H1 (cell line): ENCODE results near the gene PYURF. TPM values are rescaled to one million over a fixed set of nuclear protein-coding genes. Genes with fewer than 3 reads are reported as not detected.

ENCODE experiments used
- CTCF ChIA-PET: fragments of 300-600 bp; sonication (Branson Sonifier 250); formaldehyde crosslinking; loops from one replicate; lab custom pipeline; 2021; ENCODE audit not compliant: partially characterized antibody; lab: Charles Lee
- POLR2A ChIA-PET: fragments of 300-600 bp; sonication (Branson Sonifier 250); formaldehyde crosslinking; loops from one replicate; lab custom pipeline; 2021; ENCODE audit warnings: inconsistent platforms; ENCODE audit not compliant: partially characterized antibody; lab: Charles Lee
- DNase-seq, 2 experiments: peaks; one replicate each; pipeline versions ENCODE4 v3.0.0 to v3.0.0-alpha.2; 2010 to 2022; ENCODE audit warnings: low spot score in 2 of 2, low read depth in 1 of 2, mixed read lengths in 1 of 2
- FAIRE-seq: peaks from 2 replicates; lab custom pipeline; 2011; peaks lifted over from hg19 to GRCh38; lab: Jason Lieb, UNC
- H2AFZ ChIP-seq: 2 replicates; pipeline ENCODE4 v1.8.1; 2012; ENCODE audit warnings: low read length, inconsistent platforms
- H2AK5ac ChIP-seq: 2 replicates; pipeline ENCODE4 v1.6.1; 2013; ENCODE audit warnings: low read depth, low read length
- H2BK120ac ChIP-seq: replicated peaks from 2 replicates; pipeline ENCODE3; 2013; ENCODE audit warnings: low read depth, low read length, inconsistent platforms
- H2BK12ac ChIP-seq: 2 replicates; pipeline ENCODE4 v1.6.1; 2013; ENCODE audit warnings: low read depth, low read length
- H2BK15ac ChIP-seq: 2 replicates; pipeline ENCODE4 v1.6.1; 2013; ENCODE audit warnings: low read length
- H2BK20ac ChIP-seq: 2 replicates; pipeline ENCODE4 v1.6.1; 2013; ENCODE audit warnings: low read length
- H2BK5ac ChIP-seq: 2 replicates; pipeline ENCODE4 v1.6.1; 2013; ENCODE audit warnings: low read depth, low read length
- H3K14ac ChIP-seq: 2 replicates; pipeline ENCODE4 v1.6.1; 2013; ENCODE audit warnings: inconsistent platforms; ENCODE audit not compliant: insufficient read length
- H3K18ac ChIP-seq: 2 replicates; pipeline ENCODE4 v1.6.1; 2013; ENCODE audit warnings: low read length; ENCODE audit errors: extremely low read depth
- H3K23ac ChIP-seq: 2 replicates; pipeline ENCODE4 v1.6.1; 2013; ENCODE audit warnings: inconsistent platforms; ENCODE audit not compliant: insufficient read length
- H3K23me2 ChIP-seq: 2 replicates; pipeline ENCODE4 v1.6.1; 2013; ENCODE audit warnings: low read depth, low read length
- H3K27ac ChIP-seq: 2 replicates; pipeline ENCODE4 v1.6.1; 2011; ENCODE audit warnings: low read depth, low read length, inconsistent platforms
- H3K27me3 ChIP-seq, 4 experiments: replicated peaks in 1 of 4; 1 replicate in 1 of 4; 2 replicates in 3 of 4; pipeline versions ENCODE4 v1.6.1 to v1.8.1; 2011 to 2013; ENCODE audit warnings: low read length in 3 of 4, mild to moderate bottlenecking in 3 of 4, inconsistent platforms in 2 of 4, mixed read lengths in 2 of 4, moderate library complexity in 1 of 4; ENCODE audit not compliant: control insufficient read depth in 3 of 4, insufficient read depth in 3 of 4; ENCODE audit errors: extremely low read depth in 1 of 4
- H3K36me3 ChIP-seq, 4 experiments: 2 replicates each; pipeline versions ENCODE4 v1.6.1 to v1.8.1; 2011 to 2013; ENCODE audit warnings: mild to moderate bottlenecking in 4 of 4, low read length in 3 of 4, moderate library complexity in 2 of 4, control low read depth in 1 of 4, inconsistent platforms in 1 of 4; ENCODE audit not compliant: insufficient read depth in 4 of 4, control insufficient read depth in 2 of 4
- H3K4ac ChIP-seq: replicated peaks from 2 replicates; pipeline ENCODE3; 2013; ENCODE audit warnings: low read length, low read depth, mixed read lengths, inconsistent platforms; ENCODE audit not compliant: insufficient read length
- H3K4me1 ChIP-seq, 4 experiments: replicated peaks in 1 of 4; 1 replicate in 1 of 4; 2 replicates in 3 of 4; pipeline versions ENCODE4 v1.6.1 to v1.8.1; 2011 to 2013; ENCODE audit warnings: low read length in 3 of 4, inconsistent platforms in 2 of 4, mixed read lengths in 1 of 4; ENCODE audit not compliant: insufficient read depth in 4 of 4, control insufficient read depth in 3 of 4
- H3K4me2 ChIP-seq, 2 experiments: 2 replicates each; pipeline versions ENCODE4 v1.6.1 to v1.8.1; 2011 to 2013; ENCODE audit warnings: low read depth in 2 of 2, low read length in 2 of 2, control low read depth in 1 of 2, inconsistent platforms in 1 of 2, mild to moderate bottlenecking in 1 of 2; ENCODE audit not compliant: insufficient read depth in 1 of 2
- H3K4me3 ChIP-seq, 4 experiments: fragments of 200-600, 300-600 bp in 1 of 4; sonication (generic), shearing (Covaris generic), sonication (Bioruptor Twin) in 1 of 4; 2 replicates each; pipeline versions ENCODE4 v1.5.1 to v1.8.1; 2011 to 2016; ENCODE audit warnings: low read length in 4 of 4, low read depth in 3 of 4, control low read depth in 2 of 4, inconsistent platforms in 2 of 4, mild to moderate bottlenecking in 2 of 4, mixed read lengths in 1 of 4, moderate library complexity in 1 of 4; ENCODE audit not compliant: insufficient read depth in 2 of 4; ENCODE audit errors: extremely low read depth in 1 of 4
- H3K56ac ChIP-seq: replicated peaks from 2 replicates; pipeline ENCODE3; 2013; ENCODE audit warnings: low read depth, mild to moderate bottlenecking, mixed read lengths, low read length, inconsistent platforms; ENCODE audit not compliant: insufficient read length
- H3K79me1 ChIP-seq: 2 replicates; pipeline ENCODE4 v1.6.1; 2013; ENCODE audit warnings: low read depth, low read length, control low read depth
- H3K79me2 ChIP-seq, 2 experiments: 2 replicates each; pipeline versions ENCODE4 v1.6.1 to v1.8.1; 2012 to 2013; ENCODE audit warnings: low read length in 2 of 2, mild to moderate bottlenecking in 2 of 2, inconsistent platforms in 1 of 2; ENCODE audit not compliant: insufficient read depth in 2 of 2, control insufficient read depth in 1 of 2
- H3K9ac ChIP-seq, 4 experiments: replicated peaks in 1 of 4; 1 replicate in 1 of 4; 2 replicates in 3 of 4; pipeline versions ENCODE4 v1.6.1 to v1.8.1; 2011 to 2013; ENCODE audit warnings: low read depth in 3 of 4, low read length in 3 of 4, control low read depth in 2 of 4, mild to moderate bottlenecking in 2 of 4, moderate library complexity in 2 of 4, inconsistent platforms in 1 of 4; ENCODE audit errors: extremely low read depth in 1 of 4
- H3K9me3 ChIP-seq, 2 experiments: 2 replicates each; pipeline versions ENCODE4 v1.6.1 to v1.8.1; 2012 to 2013; ENCODE audit warnings: mild to moderate bottlenecking in 2 of 2, moderate library complexity in 2 of 2, control low read depth in 1 of 2, inconsistent platforms in 1 of 2, low read depth in 1 of 2, low read length in 1 of 2, mixed read lengths in 1 of 2; ENCODE audit not compliant: insufficient read depth in 2 of 2
- H4K20me1 ChIP-seq, 2 experiments: replicated peaks in 1 of 2; 2 replicates each; pipeline versions ENCODE3 to v1.8.1; 2011 to 2013; ENCODE audit warnings: inconsistent platforms in 2 of 2, low read length in 2 of 2, mild to moderate bottlenecking in 1 of 2; ENCODE audit not compliant: insufficient read depth in 2 of 2, control insufficient read depth in 1 of 2
- H4K5ac ChIP-seq: 2 replicates; pipeline ENCODE4 v1.6.1; 2013; ENCODE audit warnings: low read length, low read depth, mixed read lengths, inconsistent platforms; ENCODE audit not compliant: insufficient read length
- H4K8ac ChIP-seq: 2 replicates; pipeline ENCODE4 v1.8.0; 2013; ENCODE audit warnings: mild to moderate bottlenecking, moderate library complexity, low read length, inconsistent platforms; ENCODE audit not compliant: insufficient read depth; ENCODE audit errors: extremely low read depth
- H4K91ac ChIP-seq: replicated peaks from 2 replicates; pipeline ENCODE3; 2013; ENCODE audit warnings: low read length, mixed read lengths, inconsistent platforms; ENCODE audit not compliant: insufficient read length
- CBX8 ChIP-seq: fragments of 300-800, 300-1000 bp; sonication (generic); IDR thresholded peaks from 2 replicates; pipeline ENCODE4 v1.7.1; 2016; ENCODE audit warnings: low read depth, low read length, borderline replicate concordance
- EP300 ChIP-seq, 2 experiments: IDR thresholded peaks; 1 replicate in 1 of 2; 2 replicates in 1 of 2; pipeline ENCODE4 v1.6.1; 2011 to 2012; ENCODE audit warnings: low read depth in 2 of 2, low read length in 2 of 2, mild to moderate bottlenecking in 2 of 2, borderline replicate concordance in 1 of 2, inconsistent platforms in 1 of 2, moderate library complexity in 1 of 2
- GTF2F1 ChIP-seq: IDR thresholded peaks from 2 replicates; pipeline ENCODE4 v1.6.1; 2012; ENCODE audit warnings: low read depth, low read length, improper control_type of control experiment, borderline replicate concordance
- RAD21 ChIP-seq, 2 experiments: IDR thresholded peaks in 1 of 2; conservative IDR thresholded peaks in 1 of 2; 2 replicates each; pipeline ENCODE4 v1.6.1; 2011; ENCODE audit warnings: low read depth in 2 of 2, low read length in 2 of 2, improper control_type of control experiment in 1 of 2, inconsistent platforms in 1 of 2, mild to moderate bottlenecking in 1 of 2, moderate library complexity in 1 of 2
- RBBP5 ChIP-seq: IDR thresholded peaks from 2 replicates; pipeline ENCODE4 v1.7.1; 2012; ENCODE audit warnings: low read depth, mild to moderate bottlenecking, inconsistent platforms, low read length, moderate library complexity, borderline replicate concordance
- SIX5 ChIP-seq: IDR thresholded peaks from 2 replicates; pipeline ENCODE4 v1.6.1; 2011; ENCODE audit warnings: mild to moderate bottlenecking, low read depth, low read length
- WGBS, 2 experiments: shearing (Covaris generic) in 1 of 2; methylation state at CpG; one replicate each; pipeline versions ENCODE4 v1.1.6 to v1.1.7; 2013 to 2015; ENCODE audit warnings: low lambda C conversion rate in 2 of 2, mixed read lengths in 2 of 2, inconsistent platforms in 1 of 2, low coverage in 1 of 2, missing lambda C conversion rate in 1 of 2; ENCODE audit not compliant: insufficient replicate concordance in 2 of 2, insufficient coverage in 1 of 2, insufficient read length in 1 of 2; ENCODE audit errors: extremely low coverage in 1 of 2, missing lambda C conversion rate in 1 of 2; 5-methylcytosine and 5-hydroxymethylcytosine counted together
- polyA plus RNA-seq, 7 experiments: library from polyadenylated mRNA; depleted of rRNA in 3 of 7; stranded (reverse) in 5 of 7; unstranded in 2 of 7; fragments of >200 nt in 5 of 7; fragments of 200-250 nt in 2 of 7; gene quantifications; 1 replicate in 5 of 7; 2 replicates in 1 of 7; 4 replicates in 1 of 7; pipeline versions ENCODE4 v1.2.1 to v1.2.3, GENCODE V29; 2011 to 2013; ENCODE audit warnings: missing spikeins in 2 of 7, mixed read lengths in 2 of 7
- total RNA-seq: library from RNA; stranded (reverse); fragmentation: NEBNext Ultra II Directional; extraction: Animal tissue kit (Norgen Biotek cat#: 25700); gene quantifications from 2 replicates; pipeline ENCODE4 v1.2.1, GENCODE V29; 2021
- TF ChIP-seq, protein P1 (sequence below), 3 experiments: IDR thresholded peaks; 1 replicate in 2 of 3; 2 replicates in 1 of 3; pipeline versions ENCODE4 v1.5.1 to v1.6.1; 2011; ENCODE audit warnings: low read length in 3 of 3, mild to moderate bottlenecking in 3 of 3, inconsistent platforms in 2 of 3, low read depth in 1 of 3, moderate library complexity in 1 of 3; ENCODE audit not compliant: insufficient read depth in 1 of 3; ENCODE audit errors: control extremely low read depth in 1 of 3

The PYURF gene
- total and polyA plus RNA-seq, 2 of the 8 experiments (the other 6 are each of a cell fraction or from before 2014, with no cell fraction given), result 31.6 to 44.8 TPM

DNA sequence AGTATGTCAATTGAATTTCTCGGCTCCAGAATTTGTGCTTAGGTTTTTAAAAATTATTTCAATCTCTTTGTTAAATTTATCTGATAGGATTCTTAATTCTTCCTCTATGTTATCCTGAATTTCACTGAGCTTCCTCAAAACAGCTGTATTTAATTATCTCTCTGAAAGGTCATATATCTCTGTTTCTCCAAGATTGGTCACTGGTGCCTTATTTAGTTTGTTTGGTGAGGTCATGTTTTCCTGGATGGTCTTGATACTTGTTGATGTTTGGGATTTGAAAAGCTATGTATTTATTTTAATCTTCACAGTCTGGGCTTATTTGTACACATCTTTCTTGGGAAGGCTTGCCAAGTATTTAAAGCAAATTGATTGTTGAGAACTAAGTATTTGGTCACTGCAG, 44.0 kb upstream of the PYURF start:
- H3K4ac ChIP-seq, result no peak overlapping the region
- no peak overlapping the region for H3K4me3 ChIP-seq
- 89% methylated on average over 1 of the region's 1 CpG; no CpG with 5 or more reads in 1 of the 2 experiments for WGBS, 2 experiments
- no peaks in the 10 kb centered on the region for H3K9me3 ChIP-seq
- no peak overlapping the region for H3K18ac ChIP-seq
- no peak overlapping the region for H2BK5ac ChIP-seq
- no peak overlapping the region for H4K5ac ChIP-seq
- H3K23me2 ChIP-seq, result no peaks in the 10 kb centered on the region
- H4K91ac ChIP-seq, result no peak overlapping the region
- H3K79me1 ChIP-seq, result no peaks in the 10 kb centered on the region
- DNase-seq (no peak), FAIRE-seq (no peak)
- H2BK20ac ChIP-seq, result no peak overlapping the region
- H2BK15ac ChIP-seq, result no peak overlapping the region
- no peaks in the 10 kb centered on the region for H3K27me3 ChIP-seq
- H2AK5ac ChIP-seq, result no peak overlapping the region
- ChIA-PET POLR2A (no interaction called here), CTCF (interaction anchor here (0.8 to 2.4 kb wide), 4 partner anchors 12 to 94 kb away, joined by 3 to 11 read pairs (median 4); no protein-coding TSS in a partner anchor)
- H2AFZ ChIP-seq, result no peak overlapping the region
- H3K14ac ChIP-seq, result no peak overlapping the region
- H4K8ac ChIP-seq, result no peak overlapping the region
- H3K79me2 ChIP-seq, result no peaks in the 10 kb centered on the region
- H3K56ac ChIP-seq, result no peak overlapping the region
- no peak overlapping the region for H3K4me2 ChIP-seq
- H3K23ac ChIP-seq, result no peak overlapping the region
- H3K27ac ChIP-seq, result no peak overlapping the region
- TF ChIP-seq, protein P1, sequence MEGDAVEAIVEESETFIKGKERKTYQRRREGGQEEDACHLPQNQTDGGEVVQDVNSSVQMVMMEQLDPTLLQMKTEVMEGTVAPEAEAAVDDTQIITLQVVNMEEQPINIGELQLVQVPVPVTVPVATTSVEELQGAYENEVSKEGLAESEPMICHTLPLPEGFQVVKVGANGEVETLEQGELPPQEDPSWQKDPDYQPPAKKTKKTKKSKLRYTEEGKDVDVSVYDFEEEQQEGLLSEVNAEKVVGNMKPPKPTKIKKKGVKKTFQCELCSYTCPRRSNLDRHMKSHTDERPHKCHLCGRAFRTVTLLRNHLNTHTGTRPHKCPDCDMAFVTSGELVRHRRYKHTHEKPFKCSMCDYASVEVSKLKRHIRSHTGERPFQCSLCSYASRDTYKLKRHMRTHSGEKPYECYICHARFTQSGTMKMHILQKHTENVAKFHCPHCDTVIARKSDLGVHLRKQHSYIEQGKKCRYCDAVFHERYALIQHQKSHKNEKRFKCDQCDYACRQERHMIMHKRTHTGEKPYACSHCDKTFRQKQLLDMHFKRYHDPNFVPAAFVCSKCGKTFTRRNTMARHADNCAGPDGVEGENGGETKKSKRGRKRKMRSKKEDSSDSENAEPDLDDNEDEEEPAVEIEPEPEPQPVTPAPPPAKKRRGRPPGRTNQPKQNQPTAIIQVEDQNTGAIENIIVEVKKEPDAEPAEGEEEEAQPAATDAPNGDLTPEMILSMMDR (IDR thresholded peaks at IDR 0.05; ENCODE audit: control extremely low read depth in 1 of 3, insufficient read depth in 1 of 3, low read depth in 1 of 3, low read length in 3 of 3), result no peak
- TF ChIP-seq RBBP5, result no peak
- no peak for TF ChIP-seq SIX5
- TF ChIP-seq RAD21 (IDR thresholded peaks at IDR 0.05 in 1 of 2, conservative IDR thresholded peaks at IDR 0.05 in 1 of 2; ENCODE audit: low read depth in 2 of 2, low read length in 2 of 2), result no peak
- no peak for TF ChIP-seq CBX8
- TF ChIP-seq GTF2F1, result no peak
- no peak for TF ChIP-seq EP300 (IDR thresholded peaks at IDR 0.05; ENCODE audit: borderline replicate concordance in 1 of 2, low read depth in 2 of 2, low read length in 2 of 2)
- H3K9ac ChIP-seq, result no peak overlapping the region
- H4K20me1 ChIP-seq, result no peaks in the 10 kb centered on the region
- H3K36me3 ChIP-seq, result no peaks in the 10 kb centered on the region
- no peak overlapping the region for H2BK12ac ChIP-seq
- H3K4me1 ChIP-seq, result 0 out of 7 replicates have a peak, but pooled peaks cover 0 to 3% (median 0%) of the 10 kb centered on the region in 4 experiments
- H2BK120ac ChIP-seq, result no peak overlapping the region
